Hematopoietic multipotent progenitor cell treated with erythropoietin and hydrocortisone succinate and interleukin-3 and kit ligand, for 15 days (in vitro differentiated cells): Measurements from ENCODE around the gene GRM1.

ENCODE experiments used
- DNase-seq: peaks from one replicate; pipeline ENCODE4 v3.0.0-alpha.2; 2015; ENCODE audit warnings: low spot score

GRM1 gene

GRCh38 chr6:146331013-146331412 is 302.2 kb downstream of the GRM1 start:
- no peak for DNase-seq

GRCh38 chr6:146335336-146335735 is 306.5 kb downstream of the GRM1 start:
- no peak for DNase-seq

GRCh38 chr6:146336191-146336590 is 307.3 kb downstream of the GRM1 start:
- DNase-seq = no peak

- DNase-seq = no peak
Observed at GRCh38 chr6:146337376-146337775, 308.5 kb downstream of the GRM1 start.

GRCh38 chr6:146339716-146340115 is 310.9 kb downstream of the GRM1 start:
- no peak for DNase-seq

GRCh38 chr6:146341493-146342230 is 312.8 kb downstream of the GRM1 start:
- DNase-seq = no peak

GRCh38 chr6:146345598-146345997 is 316.7 kb downstream of the GRM1 start:
- no peak for DNase-seq

- DNase-seq = no peak
Observed at GRCh38 chr6:146347090-146347489, 318.2 kb downstream of the GRM1 start.

- DNase-seq = no peak
Observed at GRCh38 chr6:146347690-146348089, 318.8 kb downstream of the GRM1 start.

GRCh38 chr6:146351018-146351417 is 322.2 kb downstream of the GRM1 start:
- DNase-seq = no peak

- no peak for DNase-seq
Observed at GRCh38 chr6:146352163-146352562, 323.3 kb downstream of the GRM1 start.

GRCh38 chr6:146354451-146354850 is 325.6 kb downstream of the GRM1 start:
- no peak for DNase-seq

- no peak for DNase-seq
Observed at GRCh38 chr6:146355521-146356100, 326.7 kb downstream of the GRM1 start.

- no peak for DNase-seq
Observed at GRCh38 chr6:146357578-146358430, 328.9 kb downstream of the GRM1 start.

GRCh38 chr6:146358431-146359046 is 329.7 kb downstream of the GRM1 start:
- no peak for DNase-seq

- no peak for DNase-seq
Observed at GRCh38 chr6:146359131-146359530, 330.3 kb downstream of the GRM1 start.

- DNase-seq = peak; percentile 4
Observed at GRCh38 chr6:146361128-146361924, 332.5 kb downstream of the GRM1 start.

GRCh38 chr6:146363838-146364607 is 335.2 kb downstream of the GRM1 start:
- DNase-seq = no peak

- DNase-seq = no peak
Observed at GRCh38 chr6:146364816-146365594, 336.1 kb downstream of the GRM1 start.

GRCh38 chr6:146367061-146367460 is 338.2 kb downstream of the GRM1 start:
- DNase-seq = no peak
